ENCODE measurements around the gene B9D1.

Gene B9D1

DNA sequence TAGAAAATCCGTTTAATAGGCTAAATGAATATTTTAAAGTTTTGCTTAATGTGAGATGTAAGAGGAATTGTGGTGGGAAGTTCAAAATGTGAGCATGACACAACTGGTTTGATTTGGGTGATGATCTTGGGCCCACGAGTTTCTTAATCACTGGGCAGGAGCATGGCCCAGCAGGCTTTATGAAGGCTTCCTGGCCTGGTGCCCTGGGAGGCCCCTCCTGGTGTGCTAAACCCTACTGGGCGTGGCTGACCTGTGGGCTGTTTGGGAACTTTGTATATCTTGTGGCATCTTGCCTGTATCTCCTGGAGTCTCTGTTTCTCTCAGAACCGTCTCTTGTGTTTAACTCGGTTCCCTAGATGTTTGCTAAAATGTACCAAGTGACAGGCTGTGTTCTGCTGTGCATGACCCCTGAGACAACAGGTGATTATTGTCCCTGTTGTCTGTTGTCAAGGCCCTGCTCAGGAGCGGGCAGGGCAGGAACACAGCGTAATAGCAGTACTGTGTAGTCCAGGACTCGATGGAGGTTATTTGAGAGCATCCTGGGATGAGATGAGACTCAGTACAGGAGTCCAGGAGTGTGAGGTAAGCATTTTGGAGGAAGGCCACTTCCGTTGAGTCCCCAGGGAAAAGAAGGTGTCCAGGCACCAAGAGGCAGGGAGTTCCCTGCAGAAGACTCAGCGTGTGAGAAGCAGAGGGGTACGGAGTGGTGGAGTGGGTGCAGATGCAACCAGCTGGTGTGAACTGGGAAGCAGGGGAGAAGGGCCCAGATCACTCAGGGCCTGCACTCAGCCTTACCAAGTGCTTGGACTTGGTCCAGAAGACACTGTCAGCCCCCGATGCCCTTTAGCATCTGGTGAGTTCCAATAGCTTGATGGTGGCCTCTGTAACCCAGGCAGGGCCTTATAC is 48.5 kb downstream of the B9D1 start:
- in situ Hi-C loops (cut with MboI; ENCODE audit: low pct_unique_long_range_greater_than_20kb, low sequenced_read_pairs): no loop called here
- DNase-seq: no peak

DNA sequence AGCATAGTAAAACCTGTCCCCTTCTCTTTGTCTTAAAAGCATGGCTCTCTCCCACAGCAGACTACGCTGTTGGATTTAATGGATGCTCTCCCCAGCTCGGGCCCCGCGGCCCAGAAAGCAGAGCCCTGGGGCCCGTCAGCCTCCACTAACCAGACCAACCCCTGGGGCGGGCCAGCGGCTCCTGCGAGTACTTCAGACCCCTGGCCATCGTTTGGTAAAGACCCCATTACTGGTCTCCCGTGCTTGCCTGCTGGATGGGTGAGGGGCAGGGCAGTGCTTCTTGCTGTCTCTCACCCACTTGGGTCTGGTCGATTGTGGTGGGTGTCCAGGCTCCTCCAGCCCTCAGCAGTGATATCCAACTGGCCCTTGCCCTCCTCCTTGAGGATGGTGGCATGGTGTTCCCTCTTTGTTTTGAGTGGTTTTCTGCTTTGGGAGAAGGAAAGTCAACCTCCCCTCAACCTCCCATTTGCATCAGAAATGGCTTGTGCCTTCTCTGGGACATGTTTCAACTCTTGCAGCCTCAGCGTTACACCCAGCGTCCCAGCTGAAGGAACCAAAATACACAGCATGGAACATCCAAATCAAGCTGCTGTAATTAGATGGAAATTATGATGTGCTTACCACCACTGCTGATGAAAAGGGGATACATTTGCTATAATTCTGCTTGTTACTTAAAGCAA is 49.3 kb downstream of the B9D1 start:
- in situ Hi-C loops (cut with MboI; ENCODE audit: low pct_unique_long_range_greater_than_20kb, low sequenced_read_pairs): no loop called here
- no peak for DNase-seq

DNA sequence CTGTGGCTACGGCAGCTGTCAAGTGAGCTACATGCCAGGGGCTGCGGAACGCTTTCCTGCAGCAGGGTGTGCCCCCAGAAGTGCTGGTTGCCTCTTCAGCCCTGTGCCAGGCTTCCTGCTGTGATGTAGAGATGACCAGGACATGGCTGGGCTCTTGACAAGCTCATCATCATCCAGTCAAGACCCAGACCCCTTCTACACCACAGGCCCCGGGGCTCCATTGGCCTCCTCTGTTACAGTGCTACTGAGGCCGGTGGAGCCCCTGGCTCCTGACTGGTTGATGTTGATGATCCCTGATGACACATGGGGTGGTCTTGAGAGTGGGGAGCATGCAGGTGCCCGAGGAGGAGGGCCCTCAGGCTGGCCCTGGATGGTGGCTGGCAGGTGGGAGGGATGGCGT is 50.1 kb downstream of the B9D1 start:
- no peak for DNase-seq
- in situ Hi-C loops (cut with MboI; ENCODE audit: low pct_unique_long_range_greater_than_20kb, low sequenced_read_pairs): no loop called here

DNA sequence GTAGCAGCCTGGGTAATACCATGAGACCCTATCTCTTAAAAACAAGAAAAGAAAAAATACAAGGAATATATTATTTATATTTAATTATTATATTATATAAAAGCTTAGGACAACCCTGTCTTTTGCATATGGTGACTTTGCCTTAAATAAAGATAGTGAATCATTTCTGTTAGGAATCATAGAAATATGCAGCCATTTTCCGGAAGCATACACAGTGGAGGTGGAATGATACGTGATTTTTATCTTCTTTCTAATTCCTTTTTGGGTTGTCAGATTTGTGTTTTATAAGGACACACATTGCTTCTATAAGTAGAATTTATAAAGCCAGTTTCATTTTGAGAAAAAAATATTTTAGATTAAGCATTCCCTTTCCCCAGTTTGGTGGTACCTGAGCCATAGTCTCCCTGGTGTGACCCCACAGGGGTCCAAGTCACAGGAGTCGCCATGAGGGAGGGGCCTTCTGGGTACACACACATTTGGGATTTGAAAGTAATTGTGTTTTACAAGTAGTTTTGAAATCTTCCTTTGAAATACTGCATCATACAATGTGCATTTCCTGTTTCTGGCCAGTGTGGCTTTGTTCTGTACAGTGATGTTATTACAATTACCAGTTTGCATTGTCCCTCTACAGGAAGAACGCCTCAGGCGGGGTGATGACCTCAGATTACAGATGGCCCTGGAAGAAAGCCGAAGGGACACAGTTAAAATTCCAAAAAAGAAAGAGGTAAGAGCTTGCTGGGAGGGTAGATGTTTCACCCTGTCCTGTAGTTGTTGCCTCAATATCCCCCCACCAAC is 50.9 kb downstream of the B9D1 start:
- no peak for DNase-seq
- in situ Hi-C loops (cut with MboI; ENCODE audit: low pct_unique_long_range_greater_than_20kb, low sequenced_read_pairs): no loop called here

DNA sequence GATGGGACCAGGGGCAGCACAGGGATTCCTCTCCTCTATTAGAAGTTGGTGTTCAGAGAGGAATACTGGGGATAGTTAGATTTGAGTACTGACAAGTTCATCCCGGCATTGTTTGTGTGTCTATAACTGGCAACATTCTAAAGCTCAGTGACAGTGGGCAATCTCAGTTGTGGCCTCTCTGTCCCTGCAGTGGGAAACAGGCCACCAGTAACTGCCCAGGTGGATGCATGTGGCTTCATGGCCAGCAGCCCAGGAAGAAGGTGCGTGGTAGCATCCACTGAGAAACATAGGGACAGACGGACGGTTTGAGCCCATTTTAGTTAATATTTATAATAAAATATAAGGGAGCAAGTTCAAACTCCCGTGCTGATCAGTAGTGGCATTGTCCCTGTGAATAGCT is 51.5 kb downstream of the B9D1 start:
- in situ Hi-C loops (cut with MboI; ENCODE audit: low pct_unique_long_range_greater_than_20kb, low sequenced_read_pairs): no loop called here
- DNase-seq: no peak

DNA sequence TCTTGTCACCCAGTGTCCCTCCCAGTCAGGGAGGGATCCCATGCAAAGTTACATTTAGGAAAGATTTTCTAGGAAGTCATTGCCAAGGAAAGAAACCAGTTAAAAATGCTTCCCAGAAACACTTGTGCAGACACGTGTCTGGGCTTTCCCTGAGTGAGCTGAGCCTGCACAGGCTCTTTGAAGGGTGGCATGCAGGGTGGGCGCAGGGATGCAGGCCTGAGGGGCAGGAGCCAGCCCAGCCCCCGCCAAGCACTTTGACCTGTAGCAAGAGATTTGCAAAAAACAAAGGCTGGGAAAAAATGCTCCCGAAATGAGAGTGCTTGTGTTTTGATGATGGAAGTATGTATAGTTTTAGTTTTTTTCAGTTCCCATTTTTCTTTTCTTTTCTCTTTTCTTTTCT is 52.4 kb downstream of the B9D1 start:
- DNase-seq: no peak
- in situ Hi-C loops (cut with MboI; ENCODE audit: low pct_unique_long_range_greater_than_20kb, low sequenced_read_pairs): no loop called here

DNA sequence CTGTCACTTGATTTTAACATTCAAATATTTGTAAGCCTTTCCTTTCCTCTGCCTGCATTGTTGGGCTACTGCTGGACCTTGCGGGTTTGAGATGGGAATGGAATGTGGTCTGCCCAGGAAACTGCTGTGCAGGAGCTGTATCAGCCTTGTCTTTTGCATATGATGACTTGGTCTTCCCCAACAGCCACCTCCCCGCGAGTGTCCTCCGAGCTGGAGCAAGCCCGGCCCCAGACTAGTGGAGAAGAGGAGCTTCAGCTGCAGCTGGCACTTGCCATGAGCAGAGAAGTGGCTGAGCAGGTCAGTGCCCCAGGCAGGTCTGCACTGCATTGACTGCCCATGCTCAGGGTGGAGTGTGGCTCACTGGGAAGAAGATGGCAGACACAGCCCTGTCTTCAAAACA is 52.8 kb downstream of the B9D1 start:
- in situ Hi-C loops (cut with MboI; ENCODE audit: low pct_unique_long_range_greater_than_20kb, low sequenced_read_pairs): no loop called here
- DNase-seq: no peak

DNA sequence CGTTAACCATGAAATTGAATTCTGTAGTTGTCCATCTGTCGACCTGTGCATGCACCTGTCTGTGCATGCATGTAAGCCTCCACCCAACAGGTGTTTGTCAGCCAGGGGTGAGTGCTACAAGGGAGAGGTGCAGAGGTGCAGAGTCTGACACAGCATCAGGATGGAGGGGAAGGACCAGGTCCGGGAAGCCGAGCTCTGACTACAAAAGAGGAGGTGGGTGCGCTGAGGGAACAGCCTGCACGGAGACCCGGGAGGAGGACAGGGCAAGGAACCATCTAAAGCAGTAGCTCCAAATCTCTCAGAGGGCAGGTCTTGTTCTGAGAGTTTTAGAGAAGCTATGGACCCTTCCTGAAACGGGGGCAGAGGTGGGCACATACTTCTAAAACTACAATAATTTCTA is 54.1 kb downstream of the B9D1 start:
- in situ Hi-C loops (cut with MboI; ENCODE audit: low pct_unique_long_range_greater_than_20kb, low sequenced_read_pairs): no loop called here

DNA sequence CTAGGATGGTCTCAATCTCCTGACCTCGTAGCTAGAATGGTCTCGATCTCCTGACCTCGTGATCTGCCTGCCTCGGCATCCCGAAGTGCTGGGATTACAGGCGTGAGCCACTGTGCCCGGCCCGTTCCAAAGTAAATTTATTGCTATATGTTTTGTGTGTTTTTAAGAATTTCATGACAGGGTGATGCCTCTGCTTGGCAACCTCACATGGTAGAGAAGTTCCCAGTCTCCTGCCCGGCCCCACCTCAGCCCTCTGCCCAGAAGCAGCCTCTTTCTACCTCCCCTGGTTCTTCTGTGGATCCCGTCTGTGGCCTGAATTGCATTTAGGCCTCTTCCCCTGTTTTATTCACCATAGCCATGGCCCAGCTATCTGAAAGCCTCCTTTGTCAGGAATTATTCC is 55.0 kb downstream of the B9D1 start:
- no peak for DNase-seq
- in situ Hi-C loops (cut with MboI; ENCODE audit: low pct_unique_long_range_greater_than_20kb, low sequenced_read_pairs): no loop called here

More for the DNA sequence above, 54.1 kb downstream of the B9D1 start:
- DNase-seq: no peak

DNA sequence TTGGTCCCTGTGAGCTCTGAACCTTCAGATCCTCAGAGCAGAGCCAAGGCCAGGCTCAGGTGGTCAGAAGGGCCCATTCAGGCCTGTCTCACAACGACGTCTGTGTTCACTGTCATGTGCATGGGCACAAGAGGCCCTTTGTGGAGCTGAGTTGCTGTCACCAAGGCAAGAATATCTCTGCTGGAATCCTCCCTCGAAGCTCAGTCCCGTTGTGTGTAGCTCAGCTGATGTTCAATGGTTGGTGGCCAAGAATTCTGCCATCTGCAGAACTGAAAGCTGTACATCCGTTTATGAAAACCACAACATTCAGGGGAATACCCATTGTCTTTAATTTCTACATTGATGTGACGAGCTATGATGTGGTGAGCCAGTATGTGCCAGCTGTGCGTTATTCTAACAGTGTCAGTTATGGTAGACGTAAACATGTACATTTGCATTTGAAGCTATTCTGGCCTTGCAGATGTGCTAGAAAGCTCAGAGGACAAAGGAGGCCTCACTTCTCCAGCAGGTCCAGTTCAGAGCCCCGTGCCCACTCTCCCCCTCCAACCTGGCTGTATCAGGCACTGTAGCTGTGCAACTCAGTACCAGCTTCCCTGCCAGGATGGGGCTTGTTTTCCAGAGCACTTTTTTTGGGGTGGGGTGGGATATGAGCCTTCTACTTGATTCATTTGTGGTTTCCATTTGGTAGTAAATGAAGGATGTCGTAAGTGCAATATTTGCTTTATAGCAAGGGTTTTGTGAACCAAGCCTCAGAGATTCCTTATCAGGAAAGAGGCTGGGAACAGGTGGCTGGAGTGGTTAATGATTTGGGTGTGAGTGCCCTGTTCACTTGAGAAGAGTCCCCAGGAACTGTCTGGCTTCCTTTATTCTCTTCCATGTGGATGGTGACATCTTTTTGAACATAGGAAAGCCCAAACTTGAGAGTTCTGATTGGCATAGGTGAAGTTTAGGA is 56.1 kb downstream of the B9D1 start:
- in situ Hi-C loops (cut with MboI; ENCODE audit: low pct_unique_long_range_greater_than_20kb, low sequenced_read_pairs): no loop called here
- DNase-seq: peak; percentile 57

DNA sequence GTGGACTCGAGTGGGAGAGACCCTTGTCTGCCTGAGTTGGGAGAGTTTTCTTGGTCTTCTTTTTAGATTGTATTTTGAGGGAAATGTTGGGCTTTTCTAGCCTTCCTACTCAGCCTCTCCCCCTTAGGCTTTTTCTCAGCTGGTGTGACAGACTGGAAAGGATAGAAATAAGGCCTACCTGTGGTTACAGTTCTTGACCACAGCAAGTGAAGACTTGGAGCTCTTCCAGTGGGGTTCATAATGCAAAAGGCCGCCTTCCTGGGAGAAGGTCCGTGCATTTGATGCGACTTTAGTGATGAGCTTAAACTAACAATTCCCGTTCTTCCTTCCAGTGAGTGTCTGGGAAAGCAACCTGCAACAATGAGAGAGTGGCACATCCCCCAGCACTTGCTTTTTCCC is 56.8 kb downstream of the B9D1 start:
- in situ Hi-C loops (cut with MboI; ENCODE audit: low pct_unique_long_range_greater_than_20kb, low sequenced_read_pairs): no loop called here
- DNase-seq: no peak

DNA sequence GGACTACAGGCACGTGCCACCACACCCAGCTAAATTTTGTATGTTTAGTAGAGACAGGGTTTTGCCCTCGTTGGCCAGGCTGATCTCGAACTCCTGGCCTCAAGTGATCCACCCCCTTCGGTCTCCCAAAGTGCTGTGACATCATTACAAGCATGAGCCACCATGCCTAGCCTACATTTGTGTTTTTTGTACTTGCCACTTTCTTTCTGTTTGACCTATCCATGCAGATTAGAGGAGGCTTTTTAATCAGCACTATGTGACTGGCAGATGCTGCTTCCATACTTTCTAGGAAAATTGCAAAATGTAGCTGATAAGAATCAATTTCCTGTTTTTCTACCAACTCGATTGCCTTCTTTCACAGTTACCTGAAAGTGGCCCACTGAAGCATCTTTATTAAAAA is 57.3 kb downstream of the B9D1 start:
- DNase-seq: peak; percentile 30

DNA sequence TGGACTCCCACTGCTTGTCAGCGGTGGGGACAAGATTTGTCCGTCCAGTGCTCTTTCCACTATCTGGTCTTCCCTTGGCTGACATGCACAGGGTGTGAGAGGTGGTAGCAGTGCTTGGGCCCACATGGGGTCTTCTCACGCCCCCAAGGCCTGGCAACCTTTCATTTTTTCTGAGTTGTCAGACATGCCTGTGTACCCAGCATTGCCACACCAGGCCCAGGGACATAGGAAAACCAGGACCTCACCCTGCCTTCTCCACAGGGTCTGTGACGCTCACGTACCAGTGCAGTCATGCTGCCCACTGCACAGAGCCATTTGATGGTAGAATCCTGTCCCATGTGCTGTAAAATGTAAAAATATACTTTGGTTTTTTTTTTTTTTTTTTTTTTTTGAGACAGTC is 57.8 kb downstream of the B9D1 start:
- in situ Hi-C loops (cut with MboI; ENCODE audit: low pct_unique_long_range_greater_than_20kb, low sequenced_read_pairs): no loop called here
- DNase-seq: no peak

More for the DNA sequence above, 57.3 kb downstream of the B9D1 start:
- in situ Hi-C loops (cut with MboI; ENCODE audit: low pct_unique_long_range_greater_than_20kb, low sequenced_read_pairs): no loop called here

DNA sequence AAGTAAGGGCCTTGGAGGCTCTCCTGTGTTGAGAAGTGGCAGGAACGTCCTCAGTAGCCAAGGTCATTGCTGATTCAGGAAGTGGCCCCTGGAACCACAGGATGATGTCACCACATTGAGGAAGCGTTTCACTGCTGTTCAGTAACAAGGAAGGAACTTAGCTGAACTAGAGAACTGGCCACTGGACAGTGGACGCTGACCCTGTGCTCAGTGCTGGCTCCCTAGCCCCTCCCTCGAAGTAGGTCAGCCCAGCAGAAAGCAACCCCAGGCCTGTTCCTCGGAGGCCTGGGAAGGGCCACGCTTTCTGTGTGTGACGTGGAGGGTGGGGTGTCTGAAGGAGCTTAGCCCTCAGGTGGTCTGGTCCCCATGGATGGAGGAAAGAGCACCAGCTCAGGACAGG is 58.3 kb downstream of the B9D1 start:
- DNase-seq: peak; percentile 66
- in situ Hi-C loops (cut with MboI; ENCODE audit: low pct_unique_long_range_greater_than_20kb, low sequenced_read_pairs): no loop called here

DNA sequence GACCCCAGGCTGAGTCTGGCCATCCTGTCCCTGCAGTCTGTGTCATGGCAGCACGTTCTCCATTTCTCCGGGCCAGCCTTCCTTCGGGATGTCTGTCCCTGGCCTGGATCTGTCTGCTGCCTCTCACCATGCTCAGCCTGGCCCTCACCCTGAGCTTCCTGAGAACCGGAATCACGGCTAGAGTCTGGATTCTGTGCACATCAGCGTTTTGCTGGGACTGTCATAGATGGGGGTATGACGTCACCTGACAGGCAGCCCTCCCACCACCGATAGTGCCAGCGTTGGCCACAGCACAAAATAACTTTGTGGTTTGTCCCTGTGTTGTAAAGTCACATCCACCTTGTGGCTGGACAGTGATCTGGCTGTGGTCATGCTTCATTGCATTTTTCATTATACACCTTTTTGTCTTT is 59.2 kb downstream of the B9D1 start:
- DNase-seq: peak; percentile 48
- in situ Hi-C loops (cut with MboI; ENCODE audit: low pct_unique_long_range_greater_than_20kb, low sequenced_read_pairs): no loop called here

DNA sequence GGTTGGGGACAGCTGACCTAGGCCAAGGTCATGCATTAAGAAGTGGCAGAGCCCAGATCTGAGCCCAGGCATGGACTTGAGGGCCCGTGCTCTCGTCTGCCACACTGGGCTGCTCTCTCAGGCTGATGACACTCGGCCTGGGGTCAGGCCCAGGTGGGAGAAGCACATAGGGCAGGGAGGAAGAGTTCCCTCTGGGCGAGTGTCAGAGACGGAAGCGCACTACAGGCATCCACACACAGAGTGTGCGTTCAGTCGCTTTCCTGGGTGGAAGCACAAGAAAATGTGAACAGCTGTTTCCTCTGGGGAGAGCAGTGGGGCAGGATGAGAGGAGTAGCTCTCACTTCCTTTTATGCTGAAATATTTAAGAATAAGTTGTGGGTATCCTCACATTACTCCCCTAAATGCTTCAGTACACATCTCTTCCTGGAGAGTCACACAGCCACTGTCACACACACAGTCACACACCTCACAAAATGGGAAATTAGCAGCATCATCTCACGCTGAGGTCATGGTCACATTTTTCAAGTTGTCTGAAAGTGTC is 59.7 kb downstream of the B9D1 start:
- DNase-seq: peak; percentile 60
- in situ Hi-C loops (cut with MboI; ENCODE audit: low pct_unique_long_range_greater_than_20kb, low sequenced_read_pairs): no loop called here

DNA sequence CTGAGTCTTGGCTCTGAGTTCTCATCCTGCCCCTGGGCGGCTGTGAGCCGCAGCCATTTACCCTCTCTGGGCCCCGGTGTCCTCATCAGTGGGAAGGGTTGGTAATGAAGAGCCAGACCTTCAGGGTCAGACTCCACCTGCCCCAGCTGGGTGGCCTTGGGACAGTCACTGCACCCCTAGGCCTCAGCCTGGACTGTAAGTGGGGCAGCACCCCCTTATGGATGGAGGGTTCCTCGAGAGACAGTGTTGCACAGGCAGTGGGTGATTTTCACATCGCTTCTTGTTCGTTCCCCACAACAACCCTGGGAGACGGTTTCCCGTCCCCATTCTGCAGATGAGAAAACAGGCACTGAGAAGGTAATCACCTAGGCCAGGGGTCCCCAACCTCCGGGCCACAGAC is 60.5 kb downstream of the B9D1 start:
- DNase-seq: no peak
- in situ Hi-C loops (cut with MboI; ENCODE audit: low pct_unique_long_range_greater_than_20kb, low sequenced_read_pairs): no loop called here

DNA sequence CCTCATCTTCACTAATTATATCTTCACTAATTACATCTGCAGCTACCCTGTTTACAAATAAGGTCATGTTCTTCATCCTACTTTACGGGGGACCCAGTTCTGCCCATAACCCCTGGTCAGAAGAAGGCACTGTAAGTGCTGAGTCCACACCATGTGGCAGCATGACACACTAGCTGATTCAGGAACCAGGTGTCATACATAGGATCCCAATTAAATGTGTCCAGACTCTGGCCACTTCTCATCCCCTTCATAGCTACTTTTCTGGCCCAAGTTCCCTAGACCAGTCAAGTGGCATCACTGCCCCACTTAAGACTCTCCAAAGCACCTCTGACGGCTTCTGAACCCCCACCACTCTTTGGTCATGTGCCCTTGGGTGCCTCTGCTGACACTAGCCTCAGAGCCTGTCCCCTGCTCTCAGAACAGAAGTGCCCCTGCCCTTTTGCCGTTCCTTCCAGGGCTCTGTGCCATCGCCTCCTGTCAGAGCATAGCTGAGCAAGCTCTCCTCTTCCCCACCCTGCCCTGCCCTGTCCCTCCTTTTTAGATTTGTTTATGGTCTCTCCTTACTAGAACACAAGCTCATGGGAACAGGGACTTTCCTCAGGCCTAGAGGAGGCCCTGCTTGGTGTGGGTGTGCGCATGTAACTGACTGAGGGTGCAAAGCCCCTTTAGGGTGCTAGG is 61.1 kb downstream of the B9D1 start:
- in situ Hi-C loops (cut with MboI; ENCODE audit: low pct_unique_long_range_greater_than_20kb, low sequenced_read_pairs): no loop called here
- no peak for DNase-seq

Data from KBM-7 (cell line).